GM18519 (cell line): ENCODE measurements around the gene ANKS6.

Source experiments
- ATAC-seq: cut with Tn5 transposase; IDR thresholded peaks from one replicate; pipeline ENCODE4 v1.9.1; 2021; ENCODE audit warnings: mild to moderate bottlenecking, moderate library complexity; ENCODE audit not compliant: unreplicated experiment, low FRiP score

ANKS6 gene

GRCh38 chr9:98774746-98775145, 21.6 kb downstream of the ANKS6 start:
- ATAC-seq: no peak

GRCh38 chr9:98773721-98774120, 22.6 kb downstream of the ANKS6 start:
- ATAC-seq: no peak

GRCh38 chr9:98772364-98773155, 23.8 kb downstream of the ANKS6 start:
- ATAC-seq: no peak

GRCh38 chr9:98771209-98771874, 25.0 kb downstream of the ANKS6 start:
- no peak for ATAC-seq

GRCh38 chr9:98770717-98771116, 25.6 kb downstream of the ANKS6 start:
- no peak for ATAC-seq

- no peak for ATAC-seq
Measured at GRCh38 chr9:98768344-98768743, 28.0 kb downstream of the ANKS6 start.

GRCh38 chr9:98767915-98768314, 28.4 kb downstream of the ANKS6 start:
- ATAC-seq: no peak

GRCh38 chr9:98767196-98767595, 29.2 kb downstream of the ANKS6 start:
- ATAC-seq: no peak

- ATAC-seq: no peak
Measured at GRCh38 chr9:98766586-98766985, 29.8 kb downstream of the ANKS6 start.

- ATAC-seq: no peak
Measured at GRCh38 chr9:98765256-98765655, 31.1 kb downstream of the ANKS6 start.

GRCh38 chr9:98763986-98764745, 32.2 kb downstream of the ANKS6 start:
- ATAC-seq: no peak

- no peak for ATAC-seq
Measured at GRCh38 chr9:98760231-98760630, 36.1 kb downstream of the ANKS6 start.

GRCh38 chr9:98755006-98755618, 41.2 kb downstream of the ANKS6 start:
- ATAC-seq: no peak

GRCh38 chr9:98751210-98751609, 45.1 kb downstream of the ANKS6 start:
- no peak for ATAC-seq

- ATAC-seq: no peak
Measured at GRCh38 chr9:98750364-98751060, 45.8 kb downstream of the ANKS6 start.

- ATAC-seq: no peak
Measured at GRCh38 chr9:98747476-98747875, 48.9 kb downstream of the ANKS6 start.

- ATAC-seq: no peak
Measured at GRCh38 chr9:98745470-98745869, 50.9 kb downstream of the ANKS6 start.

GRCh38 chr9:98743818-98744611, 52.3 kb downstream of the ANKS6 start:
- no peak for ATAC-seq

- no peak for ATAC-seq
Measured at GRCh38 chr9:98743329-98743728, 53.0 kb downstream of the ANKS6 start.
